GM08714 (cell line): ENCODE measurements around the gene FDPS.

Experiments used
- H3K4me3 ChIP-seq: fragments of 200-500 bp; sonication (Bioruptor generic); 2 replicates; pipeline ENCODE4 v1.5.1; 2014; ENCODE audit warnings: mild to moderate bottlenecking, low read length, inconsistent platforms
- ZNF274 ChIP-seq: IDR thresholded peaks from 2 replicates; pipeline ENCODE4 v1.6.1; 2012; ENCODE audit warnings: mild to moderate bottlenecking, low read depth, low read length

Gene FDPS

GRCh38 chr1:155308493-155309422, at the start of gene FDPS:
Gene FDPS, plus strand, starts transcription at chr1:155308866. Its CDS starts 924 bp downstream, at chr1:155309790.
- peak within 1 kb of the TSS; percentile 93 for H3K4me3 ChIP-seq
- TF ChIP-seq ZNF274 = no peak

- no peak overlapping the region for H3K4me3 ChIP-seq
- TF ChIP-seq ZNF274 = no peak
These were observed 48.4 kb upstream of the FDPS start for GRCh38 chr1:155260276-155260675.

DNA sequence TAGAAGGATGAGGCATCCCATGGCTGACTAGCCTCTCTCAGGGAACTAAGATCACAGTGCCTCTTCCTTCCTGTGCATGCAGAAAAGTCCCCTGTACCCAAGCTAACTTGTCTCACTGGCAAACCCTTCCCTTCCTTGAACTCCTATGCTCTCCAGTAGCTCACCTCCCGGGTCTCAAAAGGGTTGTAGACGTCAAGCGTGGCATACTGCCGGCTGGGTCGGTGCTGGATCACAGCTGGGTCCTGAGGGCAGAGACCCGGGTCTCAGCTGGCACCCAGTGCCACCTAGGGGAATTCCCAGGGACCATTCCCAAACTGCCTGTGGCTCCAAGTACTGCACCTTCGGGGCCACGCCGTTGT, 47.2 kb upstream of the FDPS start:
- TF ChIP-seq ZNF274 = no peak
- H3K4me3 ChIP-seq = peak overlapping the region; percentile 82

- H3K4me3 ChIP-seq = peak within 1 kb of the TSS; percentile 82
- no peak for TF ChIP-seq ZNF274
These were observed 46.6 kb upstream of the FDPS start, which contains the start of gene SCAMP3 for GRCh38 chr1:155261852-155262673. Gene SCAMP3, minus strand, starts transcription at chr1:155262360. Its CDS starts 209 bp downstream, at chr1:155262151.

DNA sequence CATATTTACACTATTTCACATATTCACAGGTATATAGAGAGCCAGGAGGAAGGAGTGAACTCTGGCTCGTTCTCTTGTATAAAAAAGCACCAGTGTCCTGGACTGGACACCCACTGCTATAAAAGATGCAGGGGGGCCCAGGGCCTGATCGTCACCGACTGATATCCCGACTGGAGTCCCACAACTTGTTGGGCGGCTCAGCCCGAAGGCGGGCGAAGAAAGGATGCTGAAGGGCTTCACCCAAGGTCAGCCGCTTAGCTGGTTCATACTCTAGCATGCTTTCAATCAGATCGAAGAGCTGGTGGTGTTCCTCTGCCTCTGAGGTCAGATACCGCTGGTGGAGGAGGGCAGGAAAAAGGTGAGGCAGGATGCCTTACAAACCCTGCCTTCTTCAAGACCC, 45.6 kb upstream of the FDPS start:
- H3K4me3 ChIP-seq = no peak overlapping the region
- TF ChIP-seq ZNF274 = no peak

GRCh38 chr1:155266553-155266952, 42.1 kb upstream of the FDPS start:
- no peak overlapping the region for H3K4me3 ChIP-seq
- no peak for TF ChIP-seq ZNF274

- H3K4me3 ChIP-seq = no peak overlapping the region
- no peak for TF ChIP-seq ZNF274
These were observed 41.3 kb upstream of the FDPS start for GRCh38 chr1:155267373-155267772.

- no peak overlapping the region for H3K4me3 ChIP-seq
- no peak for TF ChIP-seq ZNF274
These were observed 40.0 kb upstream of the FDPS start for GRCh38 chr1:155268630-155269029.

- H3K4me3 ChIP-seq = no peak overlapping the region
- TF ChIP-seq ZNF274 = no peak
These were observed 39.3 kb upstream of the FDPS start for GRCh38 chr1:155269381-155269780.

DNA sequence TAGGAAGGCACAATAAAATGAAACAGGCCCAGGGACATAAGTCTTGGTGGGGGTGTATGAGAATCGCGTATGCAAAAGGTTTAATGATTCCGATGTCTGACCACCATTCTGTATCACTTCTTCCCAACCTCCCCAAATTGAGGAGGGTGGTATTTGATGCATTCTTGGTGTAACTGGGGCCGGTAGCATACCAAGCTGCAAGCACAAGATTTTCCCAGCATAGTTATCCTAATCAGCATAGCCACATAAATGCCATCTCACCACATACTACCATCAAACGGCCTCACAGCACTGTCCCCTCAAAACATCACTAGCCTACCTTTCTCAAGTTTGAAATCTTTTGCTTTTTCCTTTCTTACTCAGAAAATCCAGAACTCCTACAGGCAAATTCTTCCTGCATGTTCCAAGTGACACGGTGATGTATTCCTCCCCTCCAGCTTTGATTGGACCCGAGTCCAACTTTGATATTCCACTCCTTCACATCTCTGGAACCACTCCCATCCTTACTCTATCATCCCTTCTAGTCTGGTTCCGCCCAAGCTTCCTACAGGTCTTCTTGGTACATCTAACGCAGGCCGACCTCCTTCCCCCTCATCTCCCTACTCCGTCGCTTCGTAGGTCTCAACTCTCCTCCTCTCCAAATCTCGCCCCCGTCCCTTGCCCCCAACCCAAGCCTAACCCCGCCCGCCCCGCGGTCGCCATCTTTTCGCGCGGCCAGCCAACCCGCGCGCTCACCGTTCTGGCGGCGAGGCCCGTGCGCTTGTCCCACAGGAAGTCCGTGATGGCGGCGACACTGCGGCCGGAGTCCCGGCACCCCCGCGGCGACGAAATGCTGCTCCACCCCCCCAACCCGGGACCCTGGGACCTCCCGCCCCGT, 36.0 kb upstream of the FDPS start:
- no peak for TF ChIP-seq ZNF274
- peak overlapping the region; percentile 98 for H3K4me3 ChIP-seq

GRCh38 chr1:155273343-155274245, 35.1 kb upstream of the FDPS start, which contains the start of gene CLK2:
Gene CLK2, minus strand, starts transcription at chr1:155273504. Its CDS starts 2,527 bp downstream, at chr1:155270977.
- peak within 1 kb of the TSS; percentile 98 for H3K4me3 ChIP-seq
- TF ChIP-seq ZNF274 = no peak

GRCh38 chr1:155277070-155277901, 31.4 kb upstream of the FDPS start, which contains the start of gene HCN3:
Gene HCN3, plus strand, starts transcription at chr1:155277463. Its CDS starts 128 bp downstream, at chr1:155277591.
- peak within 1 kb of the TSS; percentile 72 for H3K4me3 ChIP-seq

More at GRCh38 chr1:155277070-155277901, 31.4 kb upstream of the FDPS start, which contains the start of gene HCN3:
- no peak for TF ChIP-seq ZNF274
